Trophoblast cell (in vitro differentiated cells and primary cell): ENCODE data around the gene FAM13A.
A peak's percentile ranks its signal among the peaks of the same experiment; 100 is the strongest.

Experiments used
- DNase-seq, 2 donors: peaks; one replicate each; pipeline ENCODE4 v3.0.0-alpha.2; 2016
- H2AFZ ChIP-seq: 2 replicates; pipeline ENCODE4 v1.6.1; 2013; ENCODE audit warnings: low read length, moderate library complexity, mild to moderate bottlenecking; ENCODE audit not compliant: insufficient read depth, poor library complexity
- H2AK5ac ChIP-seq: 2 replicates; pipeline ENCODE4 v1.6.1; 2013; ENCODE audit warnings: mild to moderate bottlenecking, low read length
- H2BK120ac ChIP-seq: 2 replicates; pipeline ENCODE4 v1.6.1; 2013; ENCODE audit warnings: low read length, mild to moderate bottlenecking, moderate library complexity; ENCODE audit not compliant: insufficient read depth, poor library complexity
- H2BK12ac ChIP-seq: 2 replicates; pipeline ENCODE4 v1.6.1; 2013; ENCODE audit warnings: mild to moderate bottlenecking, low read length, moderate library complexity
- H2BK5ac ChIP-seq: 2 replicates; pipeline ENCODE4 v1.6.1; 2013; ENCODE audit warnings: low read length, low read depth, moderate library complexity, mild to moderate bottlenecking; ENCODE audit not compliant: poor library complexity
- H3K14ac ChIP-seq: 2 replicates; pipeline ENCODE4 v1.6.1; 2013; ENCODE audit warnings: mild to moderate bottlenecking, low read length
- H3K18ac ChIP-seq: 2 replicates; pipeline ENCODE4 v1.6.1; 2013; ENCODE audit warnings: mild to moderate bottlenecking, low read length
- H3K23ac ChIP-seq: 2 replicates; pipeline ENCODE4 v1.6.1; 2013; ENCODE audit warnings: low read length
- H3K27ac ChIP-seq: 2 replicates; pipeline ENCODE4 v1.5.1; 2013; ENCODE audit warnings: low read depth, mild to moderate bottlenecking, inconsistent platforms, low read length, moderate library complexity
- H3K27me3 ChIP-seq: 2 replicates; pipeline ENCODE4 v1.6.1; 2013; ENCODE audit warnings: inconsistent platforms, mild to moderate bottlenecking, low read length, moderate library complexity; ENCODE audit not compliant: insufficient read depth
- H3K36me3 ChIP-seq, 2 experiments: 1 replicate in 1 of 2; 2 replicates in 1 of 2; pipeline ENCODE4 v1.6.1; 2013; ENCODE audit warnings: low read length in 2 of 2, mild to moderate bottlenecking in 2 of 2, moderate library complexity in 1 of 2; ENCODE audit not compliant: insufficient read depth in 2 of 2, control insufficient read depth in 1 of 2
- H3K4ac ChIP-seq: 2 replicates; pipeline ENCODE4 v1.6.1; 2013; ENCODE audit warnings: low read depth, mild to moderate bottlenecking, low read length, moderate library complexity
- H3K4me1 ChIP-seq, 2 experiments: 1 replicate in 1 of 2; 2 replicates in 1 of 2; pipeline ENCODE4 v1.6.1; 2013; ENCODE audit warnings: low read length in 2 of 2, mild to moderate bottlenecking in 2 of 2, moderate library complexity in 1 of 2; ENCODE audit not compliant: insufficient read depth in 2 of 2, control insufficient read depth in 1 of 2
- H3K4me2 ChIP-seq: 2 replicates; pipeline ENCODE4 v1.6.1; 2013; ENCODE audit warnings: inconsistent platforms, mild to moderate bottlenecking, low read length, moderate library complexity
- H3K4me3 ChIP-seq: 2 replicates; pipeline ENCODE4 v1.5.1; 2013; ENCODE audit warnings: mild to moderate bottlenecking, low read depth, low read length, inconsistent platforms
- H3K79me1 ChIP-seq: one replicate; pipeline ENCODE4 v1.6.1; 2013; ENCODE audit warnings: low read length
- H3K79me2 ChIP-seq: 2 replicates; pipeline ENCODE4 v1.6.1; 2013; ENCODE audit warnings: low read length, mild to moderate bottlenecking; ENCODE audit not compliant: control insufficient read depth, insufficient read depth, poor library complexity
- H3K9ac ChIP-seq: 2 replicates; pipeline ENCODE4 v1.6.1; 2013; ENCODE audit warnings: mild to moderate bottlenecking, low read length
- H3K9me3 ChIP-seq: 2 replicates; pipeline ENCODE4 v1.6.1; 2013; ENCODE audit warnings: low read depth, mild to moderate bottlenecking, control low read depth, inconsistent platforms, low read length; ENCODE audit not compliant: insufficient read depth
- H4K12ac ChIP-seq: 2 replicates; pipeline ENCODE4 v1.6.1; 2013; ENCODE audit warnings: low read depth, mild to moderate bottlenecking, low read length, moderate library complexity
- H4K8ac ChIP-seq: 2 replicates; pipeline ENCODE4 v1.6.1; 2013; ENCODE audit warnings: low read depth, mild to moderate bottlenecking, low read length, moderate library complexity
- H4K91ac ChIP-seq: one replicate; pipeline ENCODE4 v1.6.1; 2013; ENCODE audit warnings: low read depth, mild to moderate bottlenecking, low read length, moderate library complexity
- WGBS: extraction: QIAGEN DNeasy Blood & Tissue Kit; methylation state at CpG from one replicate; pipeline ENCODE4 v1.1.7; 2013; ENCODE audit warnings: missing lambda C conversion rate; ENCODE audit not compliant: insufficient read length, insufficient coverage; ENCODE audit errors: extremely low coverage; 5-methylcytosine and 5-hydroxymethylcytosine counted together

The FAM13A gene

DNA sequence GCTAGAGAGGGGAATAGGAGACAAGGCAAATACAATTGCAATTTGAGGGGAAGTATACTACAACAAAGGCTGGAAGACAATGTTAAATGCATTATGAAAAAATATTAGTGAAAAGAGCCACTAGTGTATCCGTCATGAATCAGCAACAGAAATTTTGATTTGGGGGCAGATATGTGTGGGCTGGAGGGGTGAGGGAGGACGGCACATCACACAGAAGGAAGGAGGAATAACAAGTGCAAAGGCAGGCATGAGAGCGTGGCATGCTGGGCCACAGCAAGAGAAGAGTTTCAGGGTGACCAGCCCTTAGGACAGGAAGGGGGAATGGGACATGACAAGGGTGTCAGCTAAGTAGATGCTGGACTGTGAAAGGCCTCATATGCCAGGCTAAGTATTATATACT is 295.6 kb downstream of the FAM13A start:
- no peaks in the 10 kb centered on the region for H3K79me2 ChIP-seq

DNA sequence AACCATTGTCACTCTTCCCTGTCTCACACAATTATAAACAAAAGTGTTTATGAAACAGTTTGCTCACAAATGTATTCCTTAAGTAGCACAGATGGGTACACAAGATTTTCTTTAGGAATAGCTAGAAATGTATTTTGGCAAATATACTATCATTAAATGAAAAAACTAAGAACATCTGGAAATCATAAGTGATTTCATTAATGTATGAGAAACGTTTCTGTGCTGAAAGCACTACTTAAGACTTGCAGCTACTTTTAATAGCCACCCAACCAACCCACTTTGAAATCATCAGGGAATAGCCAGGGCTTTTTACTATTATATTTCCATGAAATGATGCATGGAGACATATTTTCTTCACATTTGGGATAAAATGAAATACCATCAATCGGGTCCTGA is 297.1 kb downstream of the FAM13A start:
- no peak overlapping the region for H3K4ac ChIP-seq
- H4K91ac ChIP-seq = no peak overlapping the region
- no peak overlapping the region for H2BK12ac ChIP-seq
- H3K79me1 ChIP-seq = peaks cover 3% of the 10 kb centered on the region
- H3K14ac ChIP-seq = no peak overlapping the region
- H3K36me3 ChIP-seq = no peaks in the 10 kb centered on the region
- no peaks in the 10 kb centered on the region for H3K27me3 ChIP-seq
- H3K4me3 ChIP-seq = no peak overlapping the region
- no peak overlapping the region for H3K9ac ChIP-seq
- no peak overlapping the region for H2AK5ac ChIP-seq
- no peak overlapping the region for H4K8ac ChIP-seq
- no peak overlapping the region for H3K27ac ChIP-seq
- no peaks in the 10 kb centered on the region for H3K79me2 ChIP-seq
- no peak overlapping the region for H2AFZ ChIP-seq
- H3K18ac ChIP-seq = no peak overlapping the region
- H2BK120ac ChIP-seq = no peak overlapping the region
- H3K9me3 ChIP-seq = peaks cover 2% of the 10 kb centered on the region
- DNase-seq = no peak
- H2BK5ac ChIP-seq = no peak overlapping the region
- no peak overlapping the region for H3K23ac ChIP-seq
- H3K4me2 ChIP-seq = no peak overlapping the region
- peaks cover 12 to 17% of the 10 kb centered on the region in 2 experiments for H3K4me1 ChIP-seq
- no CpG with 5 or more reads among the region's 2 CpGs for WGBS
- H4K12ac ChIP-seq = no peak overlapping the region

More for the DNA sequence above, 295.6 kb downstream of the FAM13A start:
- no peak overlapping the region for H3K14ac ChIP-seq
- no peak overlapping the region for H2BK5ac ChIP-seq
- H3K4me3 ChIP-seq = no peak overlapping the region
- no peak overlapping the region for H3K18ac ChIP-seq
- no peak overlapping the region for H3K27ac ChIP-seq
- peaks cover 2% of the 10 kb centered on the region for H3K9me3 ChIP-seq
- no peak overlapping the region for H2BK12ac ChIP-seq
- H3K4ac ChIP-seq = no peak overlapping the region
- H2BK120ac ChIP-seq = no peak overlapping the region
- peaks cover 3% of the 10 kb centered on the region for H3K79me1 ChIP-seq
- peaks cover 12 to 17% of the 10 kb centered on the region in 2 experiments for H3K4me1 ChIP-seq
- H4K12ac ChIP-seq = no peak overlapping the region
- no peak overlapping the region for H4K8ac ChIP-seq
- DNase-seq = no peak
- no peak overlapping the region for H3K23ac ChIP-seq
- no peak overlapping the region for H2AK5ac ChIP-seq
- no CpG with 5 or more reads among the region's 3 CpGs for WGBS
- H3K27me3 ChIP-seq = no peaks in the 10 kb centered on the region
- no peak overlapping the region for H3K4me2 ChIP-seq
- no peaks in the 10 kb centered on the region for H3K36me3 ChIP-seq
- peak overlapping the region; percentile 79 for H4K91ac ChIP-seq
- no peak overlapping the region for H2AFZ ChIP-seq
- H3K9ac ChIP-seq = no peak overlapping the region

DNA sequence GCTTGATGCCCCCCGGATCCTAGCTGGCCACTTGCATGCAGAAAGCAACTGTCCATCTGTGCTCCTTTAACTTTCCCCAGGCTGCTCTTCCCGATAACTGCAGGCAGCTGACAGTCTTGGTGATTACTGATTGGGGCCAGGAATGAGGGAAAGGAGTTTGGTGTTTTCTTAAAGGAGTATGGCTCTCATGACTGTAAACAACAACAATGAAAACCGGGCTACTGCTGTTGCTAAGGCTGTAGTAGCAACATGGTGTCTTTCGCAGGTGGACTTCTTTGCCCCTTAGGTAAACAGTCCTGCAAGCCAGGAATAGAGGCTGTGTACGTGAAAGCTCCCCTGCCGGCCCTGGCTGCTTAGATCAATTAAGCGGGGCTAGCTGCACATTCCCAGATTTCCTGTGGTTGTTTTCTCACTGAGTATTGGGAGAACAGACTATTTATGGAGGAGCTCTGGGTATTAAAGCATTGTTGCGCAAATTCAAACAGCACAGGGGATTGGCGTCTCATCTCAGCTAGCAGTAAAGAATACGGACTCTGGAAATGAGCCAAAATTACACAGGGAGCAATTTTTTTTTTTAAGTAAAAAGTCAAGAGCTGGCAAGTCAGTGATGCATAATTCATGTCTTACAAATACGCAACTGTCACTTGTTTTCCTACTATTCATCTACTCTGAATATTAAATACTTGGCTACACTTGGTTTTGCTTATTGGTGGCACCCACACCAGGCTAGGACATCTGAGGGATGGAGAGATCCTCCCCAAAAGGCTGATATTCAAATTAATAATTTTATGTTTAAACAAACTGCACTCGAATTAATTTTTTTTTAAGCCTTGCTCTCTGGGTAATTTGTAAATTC is 297.7 kb downstream of the FAM13A start:
- Histone ChIP-seq H3K4me3 (no peak overlapping the region), H4K8ac (no peak overlapping the region), H3K36me3 (no peaks in the 10 kb centered on the region), H3K27ac (no peak overlapping the region), H3K4ac (no peak overlapping the region), H2AK5ac (no peak overlapping the region), H3K9me3 (peaks cover 2% of the 10 kb centered on the region), H3K79me1 (peaks cover 3% of the 10 kb centered on the region), H2BK120ac (no peak overlapping the region), H3K4me2 (peak overlapping the region; percentile 13), H3K9ac (no peak overlapping the region), H3K23ac (no peak overlapping the region), H3K79me2 (no peaks in the 10 kb centered on the region), H3K4me1 (peaks cover 12 to 17% of the 10 kb centered on the region in 2 experiments), H3K18ac (no peak overlapping the region), H2BK12ac (no peak overlapping the region), H3K27me3 (no peaks in the 10 kb centered on the region), H2AFZ (no peak overlapping the region), H2BK5ac (no peak overlapping the region), H4K12ac (no peak overlapping the region), H3K14ac (no peak overlapping the region), H4K91ac (no peak overlapping the region)
- WGBS = no CpG with 5 or more reads among the region's 12 CpGs
- DNase-seq = peak in 1 of 2 donors; percentile 33

DNA sequence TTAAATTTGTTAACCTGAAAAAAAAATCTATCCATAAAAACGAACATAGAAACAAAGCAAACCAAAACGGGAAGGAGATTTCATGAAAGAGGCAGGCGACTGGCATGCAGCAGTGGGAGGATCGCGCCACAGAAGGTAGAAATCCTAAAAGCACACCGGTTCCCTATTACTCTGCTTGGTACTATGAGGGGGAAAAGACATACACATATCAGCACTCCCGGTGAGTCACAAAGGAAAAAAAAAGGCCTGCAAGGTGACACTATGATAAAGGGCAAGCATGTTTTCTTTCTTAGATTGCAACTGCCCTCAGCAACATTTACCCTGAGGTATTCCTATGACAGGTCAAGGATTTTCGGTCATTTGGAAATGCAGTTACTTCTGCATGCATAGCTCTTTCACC is 298.7 kb downstream of the FAM13A start:
- H4K12ac ChIP-seq = no peak overlapping the region
- no peak overlapping the region for H2BK12ac ChIP-seq
- H3K4ac ChIP-seq = no peak overlapping the region
- no peak overlapping the region for H3K27ac ChIP-seq
- no peak overlapping the region for H3K18ac ChIP-seq
- H2AK5ac ChIP-seq = no peak overlapping the region
- H3K36me3 ChIP-seq = no peaks in the 10 kb centered on the region
- no peak overlapping the region for H2AFZ ChIP-seq
- no peak overlapping the region for H3K23ac ChIP-seq
- no peaks in the 10 kb centered on the region for H3K27me3 ChIP-seq
- no peak overlapping the region for H3K4me3 ChIP-seq
- peaks cover 2% of the 10 kb centered on the region for H3K9me3 ChIP-seq
- H3K4me1 ChIP-seq = peaks cover 12 to 17% of the 10 kb centered on the region in 2 experiments
- no peak overlapping the region for H4K8ac ChIP-seq
- H4K91ac ChIP-seq = no peak overlapping the region
- H3K4me2 ChIP-seq = no peak overlapping the region
- no peaks in the 10 kb centered on the region for H3K79me2 ChIP-seq
- H3K14ac ChIP-seq = no peak overlapping the region
- DNase-seq = peak; percentile 69 to 92
- WGBS = no CpG with 5 or more reads among the region's 8 CpGs
- H2BK5ac ChIP-seq = no peak overlapping the region
- H2BK120ac ChIP-seq = no peak overlapping the region
- peaks cover 3% of the 10 kb centered on the region for H3K79me1 ChIP-seq
- H3K9ac ChIP-seq = no peak overlapping the region
